Stimulated activated CD4-positive, alpha-beta T cell treated with anti-CD3 and anti-CD28 coated beads, Interleukin-12 subunit alpha, Interleukin-12 subunit beta, amount 100 ng/mL, for 24 hours (primary cell): ENCODE measurements around the gene ESPL1.

Experiments
- DNase-seq, 2 experiments: peaks; one replicate each; pipeline ENCODE4 v3.0.0-alpha.2; 2020; ENCODE audit warnings: low read depth in 2 of 2

ESPL1 gene

GRCh38 chr12:53267999-53268629 is at the start of gene ESPL1:
Gene ESPL1, plus strand, starts transcription at chr12:53268299. Its CDS starts 468 bp downstream, at chr12:53268767.
- peak; percentile 70 to 87 for DNase-seq

- DNase-seq, result no peak
Measured at GRCh38 chr12:53218551-53219291, 49.4 kb upstream of the ESPL1 start.

- peak; percentile 57 to 68 for DNase-seq
Measured at GRCh38 chr12:53219292-53219955, 48.7 kb upstream of the ESPL1 start.

- DNase-seq, result peak; percentile 58 to 65
Measured at GRCh38 chr12:53219956-53220693, 48.0 kb upstream of the ESPL1 start.

GRCh38 chr12:53220694-53221202 is 47.4 kb upstream of the ESPL1 start:
- peak; percentile 58 to 75 for DNase-seq

GRCh38 chr12:53221203-53222080 is 46.7 kb upstream of the ESPL1 start:
- no peak for DNase-seq

- DNase-seq, result no peak
Measured at GRCh38 chr12:53222170-53222721, 45.9 kb upstream of the ESPL1 start.

- DNase-seq, result no peak
Measured at GRCh38 chr12:53222806-53223261, 45.3 kb upstream of the ESPL1 start.

GRCh38 chr12:53223389-53224060 is 44.6 kb upstream of the ESPL1 start:
- DNase-seq, result no peak

- DNase-seq, result no peak
Measured at GRCh38 chr12:53224061-53224896, 43.8 kb upstream of the ESPL1 start.

- no peak for DNase-seq
Measured at GRCh38 chr12:53224897-53225634, 43.0 kb upstream of the ESPL1 start.

GRCh38 chr12:53225635-53226424 is 42.3 kb upstream of the ESPL1 start:
- no peak for DNase-seq

- no peak for DNase-seq
Measured at GRCh38 chr12:53226815-53227214, 41.3 kb upstream of the ESPL1 start.

GRCh38 chr12:53227341-53227740 is 40.8 kb upstream of the ESPL1 start:
- no peak for DNase-seq

GRCh38 chr12:53227836-53228235 is 40.3 kb upstream of the ESPL1 start:
- DNase-seq, result no peak

- DNase-seq, result no peak
Measured at GRCh38 chr12:53229454-53229853, 38.6 kb upstream of the ESPL1 start.

GRCh38 chr12:53230108-53230845 is 37.8 kb upstream of the ESPL1 start:
- DNase-seq, result no peak
